Measurements from ENCODE around the gene HSD17B8. TPM values are rescaled to one million over a fixed set of nuclear protein-coding genes. Genes with fewer than 3 reads are reported as not detected.

The HSD17B8 gene
- total and polyA plus RNA-seq, 2 experiments from 2014 or later: 4.3 to 8.9 TPM

GRCh38 chr6:33185654-33186187 is 18.7 kb upstream of the HSD17B8 start (continued):
- TF ChIP-seq, protein P1, sequence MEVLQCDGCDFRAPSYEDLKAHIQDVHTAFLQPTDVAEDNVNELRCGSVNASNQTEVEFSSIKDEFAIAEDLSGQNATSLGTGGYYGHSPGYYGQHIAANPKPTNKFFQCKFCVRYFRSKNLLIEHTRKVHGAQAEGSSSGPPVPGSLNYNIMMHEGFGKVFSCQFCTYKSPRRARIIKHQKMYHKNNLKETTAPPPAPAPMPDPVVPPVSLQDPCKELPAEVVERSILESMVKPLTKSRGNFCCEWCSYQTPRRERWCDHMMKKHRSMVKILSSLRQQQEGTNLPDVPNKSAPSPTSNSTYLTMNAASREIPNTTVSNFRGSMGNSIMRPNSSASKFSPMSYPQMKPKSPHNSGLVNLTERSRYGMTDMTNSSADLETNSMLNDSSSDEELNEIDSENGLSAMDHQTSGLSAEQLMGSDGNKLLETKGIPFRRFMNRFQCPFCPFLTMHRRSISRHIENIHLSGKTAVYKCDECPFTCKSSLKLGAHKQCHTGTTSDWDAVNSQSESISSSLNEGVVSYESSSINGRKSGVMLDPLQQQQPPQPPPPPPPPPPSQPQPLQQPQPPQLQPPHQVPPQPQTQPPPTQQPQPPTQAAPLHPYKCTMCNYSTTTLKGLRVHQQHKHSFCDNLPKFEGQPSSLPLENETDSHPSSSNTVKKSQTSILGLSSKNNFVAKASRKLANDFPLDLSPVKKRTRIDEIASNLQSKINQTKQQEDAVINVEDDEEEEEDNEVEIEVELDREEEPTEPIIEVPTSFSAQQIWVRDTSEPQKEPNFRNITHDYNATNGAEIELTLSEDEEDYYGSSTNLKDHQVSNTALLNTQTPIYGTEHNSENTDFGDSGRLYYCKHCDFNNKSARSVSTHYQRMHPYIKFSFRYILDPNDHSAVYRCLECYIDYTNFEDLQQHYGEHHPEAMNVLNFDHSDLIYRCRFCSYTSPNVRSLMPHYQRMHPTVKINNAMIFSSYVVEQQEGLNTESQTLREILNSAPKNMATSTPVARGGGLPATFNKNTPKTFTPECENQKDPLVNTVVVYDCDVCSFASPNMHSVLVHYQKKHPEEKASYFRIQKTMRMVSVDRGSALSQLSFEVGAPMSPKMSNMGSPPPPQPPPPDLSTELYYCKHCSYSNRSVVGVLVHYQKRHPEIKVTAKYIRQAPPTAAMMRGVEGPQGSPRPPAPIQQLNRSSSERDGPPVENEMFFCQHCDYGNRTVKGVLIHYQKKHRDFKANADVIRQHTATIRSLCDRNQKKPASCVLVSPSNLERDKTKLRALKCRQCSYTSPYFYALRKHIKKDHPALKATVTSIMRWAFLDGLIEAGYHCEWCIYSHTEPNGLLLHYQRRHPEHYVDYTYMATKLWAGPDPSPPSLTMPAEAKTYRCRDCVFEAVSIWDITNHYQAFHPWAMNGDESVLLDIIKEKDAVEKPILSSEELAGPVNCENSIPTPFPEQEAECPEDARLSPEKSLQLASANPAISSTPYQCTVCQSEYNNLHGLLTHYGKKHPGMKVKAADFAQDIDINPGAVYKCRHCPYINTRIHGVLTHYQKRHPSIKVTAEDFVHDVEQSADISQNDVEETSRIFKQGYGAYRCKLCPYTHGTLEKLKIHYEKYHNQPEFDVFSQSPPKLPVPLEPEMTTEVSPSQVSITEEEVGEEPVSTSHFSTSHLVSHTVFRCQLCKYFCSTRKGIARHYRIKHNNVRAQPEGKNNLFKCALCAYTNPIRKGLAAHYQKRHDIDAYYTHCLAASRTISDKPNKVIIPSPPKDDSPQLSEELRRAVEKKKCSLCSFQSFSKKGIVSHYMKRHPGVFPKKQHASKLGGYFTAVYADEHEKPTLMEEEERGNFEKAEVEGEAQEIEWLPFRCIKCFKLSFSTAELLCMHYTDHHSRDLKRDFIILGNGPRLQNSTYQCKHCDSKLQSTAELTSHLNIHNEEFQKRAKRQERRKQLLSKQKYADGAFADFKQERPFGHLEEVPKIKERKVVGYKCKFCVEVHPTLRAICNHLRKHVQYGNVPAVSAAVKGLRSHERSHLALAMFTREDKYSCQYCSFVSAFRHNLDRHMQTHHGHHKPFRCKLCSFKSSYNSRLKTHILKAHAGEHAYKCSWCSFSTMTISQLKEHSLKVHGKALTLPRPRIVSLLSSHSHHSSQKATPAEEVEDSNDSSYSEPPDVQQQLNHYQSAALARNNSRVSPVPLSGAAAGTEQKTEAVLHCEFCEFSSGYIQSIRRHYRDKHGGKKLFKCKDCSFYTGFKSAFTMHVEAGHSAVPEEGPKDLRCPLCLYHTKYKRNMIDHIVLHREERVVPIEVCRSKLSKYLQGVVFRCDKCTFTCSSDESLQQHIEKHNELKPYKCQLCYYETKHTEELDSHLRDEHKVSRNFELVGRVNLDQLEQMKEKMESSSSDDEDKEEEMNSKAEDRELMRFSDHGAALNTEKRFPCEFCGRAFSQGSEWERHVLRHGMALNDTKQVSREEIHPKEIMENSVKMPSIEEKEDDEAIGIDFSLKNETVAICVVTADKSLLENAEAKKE (CRISPR knock-in tag; IDR thresholded peaks at IDR 0.05): no peak
- no peak for TF ChIP-seq EZH2phosphoT487 (IDR thresholded peaks at IDR 0.05; ENCODE audit: unreplicated experiment)
- no peak for TF ChIP-seq POLR2AphosphoS5 (IDR thresholded peaks at IDR 0.05; ENCODE audit: low read depth)
- TF ChIP-seq ETS1 (IDR thresholded peaks at IDR 0.05): no peak

DNA sequence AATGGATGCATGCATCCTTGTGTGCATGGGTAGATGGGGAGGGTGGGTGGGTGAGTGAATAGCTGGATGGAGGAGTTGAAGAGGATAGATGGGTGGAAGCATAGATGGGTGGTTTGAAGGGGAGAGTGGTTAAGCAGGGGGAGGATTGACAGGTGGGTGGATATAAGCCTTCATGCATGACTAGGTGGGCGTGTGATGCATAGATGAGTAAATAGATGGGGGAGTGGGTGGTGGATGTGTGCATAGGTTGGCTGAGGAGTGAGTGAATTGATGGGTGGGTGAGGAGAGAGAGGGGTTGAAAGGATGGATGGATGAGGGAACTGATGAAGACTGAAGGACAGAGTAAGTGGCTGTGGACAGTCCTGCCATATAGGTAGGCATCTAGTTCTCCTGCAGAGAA is 16.6 kb upstream of the HSD17B8 start:
- Mint-ChIP-seq H3K4me1 (peaks cover 25% of the 10 kb centered on the region), H3K9me3 (no peaks in the 10 kb centered on the region), H3K4me3 (no peak overlapping the region), H3K36me3 (ENCODE audit: low read depth) (no peaks in the 10 kb centered on the region; the same call in 2 of the 3 replicates), H3K27me3 (ENCODE audit: insufficient read depth, low read depth, poor library complexity) (peaks cover 19% of the 10 kb centered on the region), H3K27ac (no peak overlapping the region)
- no peaks in the 10 kb centered on the region for H3F3A ChIP-seq (replicated peaks; ENCODE audit: low read depth)
- H3K36me3 ChIP-seq (ENCODE audit: insufficient read depth): no peaks in the 10 kb centered on the region
- no peaks in the 10 kb centered on the region for H4K20me1 ChIP-seq (replicated peaks; ENCODE audit: insufficient read depth)
- H3K4me2 ChIP-seq: no peak overlapping the region
- no peak overlapping the region for H2AFZ ChIP-seq
- no peak overlapping the region for H3K27ac ChIP-seq (ENCODE audit: low read depth)
- no peak for ATAC-seq
- peaks cover 11% of the 10 kb centered on the region for H3K4me1 ChIP-seq (ENCODE audit: insufficient read depth)
- no peak for DNase-seq (ENCODE audit: low spot score)
- H3K79me2 ChIP-seq (replicated peaks; ENCODE audit: insufficient read depth): no peaks in the 10 kb centered on the region
- no peak overlapping the region for H3K4me3 ChIP-seq
- peaks cover 14% of the 10 kb centered on the region; the same call in 1 of the 2 replicates for H3K9me2 ChIP-seq (ENCODE audit: insufficient read depth)
- H3K27me3 ChIP-seq (ENCODE audit: insufficient read depth): peaks cover 25% of the 10 kb centered on the region
- TF ChIP-seq ZNF114 (CRISPR knock-in tag; IDR thresholded peaks at IDR 0.05) (no peak), JUNB (IDR thresholded peaks at IDR 0.05; ENCODE audit: unreplicated experiment) (no peak), CREB1 (CRISPR knock-in tag; IDR thresholded peaks at IDR 0.05; ENCODE audit: low read depth) (no peak), STAT1 (IDR thresholded peaks at IDR 0.05; ENCODE audit: unreplicated experiment) (no peak), ZNF331 (CRISPR knock-in tag; IDR thresholded peaks at IDR 0.05; ENCODE audit: low read depth) (no peak), POLR2AphosphoS5 (IDR thresholded peaks at IDR 0.05; ENCODE audit: low read depth) (no peak), NANOG (IDR thresholded peaks at IDR 0.05; ENCODE audit: borderline replicate concordance) (no peak)
- TF ChIP-seq, protein P2, sequence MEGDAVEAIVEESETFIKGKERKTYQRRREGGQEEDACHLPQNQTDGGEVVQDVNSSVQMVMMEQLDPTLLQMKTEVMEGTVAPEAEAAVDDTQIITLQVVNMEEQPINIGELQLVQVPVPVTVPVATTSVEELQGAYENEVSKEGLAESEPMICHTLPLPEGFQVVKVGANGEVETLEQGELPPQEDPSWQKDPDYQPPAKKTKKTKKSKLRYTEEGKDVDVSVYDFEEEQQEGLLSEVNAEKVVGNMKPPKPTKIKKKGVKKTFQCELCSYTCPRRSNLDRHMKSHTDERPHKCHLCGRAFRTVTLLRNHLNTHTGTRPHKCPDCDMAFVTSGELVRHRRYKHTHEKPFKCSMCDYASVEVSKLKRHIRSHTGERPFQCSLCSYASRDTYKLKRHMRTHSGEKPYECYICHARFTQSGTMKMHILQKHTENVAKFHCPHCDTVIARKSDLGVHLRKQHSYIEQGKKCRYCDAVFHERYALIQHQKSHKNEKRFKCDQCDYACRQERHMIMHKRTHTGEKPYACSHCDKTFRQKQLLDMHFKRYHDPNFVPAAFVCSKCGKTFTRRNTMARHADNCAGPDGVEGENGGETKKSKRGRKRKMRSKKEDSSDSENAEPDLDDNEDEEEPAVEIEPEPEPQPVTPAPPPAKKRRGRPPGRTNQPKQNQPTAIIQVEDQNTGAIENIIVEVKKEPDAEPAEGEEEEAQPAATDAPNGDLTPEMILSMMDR (conservative IDR thresholded peaks at IDR 0.05; ENCODE audit: low read depth in 2 of 2): no peak
- TF ChIP-seq, protein P3, sequence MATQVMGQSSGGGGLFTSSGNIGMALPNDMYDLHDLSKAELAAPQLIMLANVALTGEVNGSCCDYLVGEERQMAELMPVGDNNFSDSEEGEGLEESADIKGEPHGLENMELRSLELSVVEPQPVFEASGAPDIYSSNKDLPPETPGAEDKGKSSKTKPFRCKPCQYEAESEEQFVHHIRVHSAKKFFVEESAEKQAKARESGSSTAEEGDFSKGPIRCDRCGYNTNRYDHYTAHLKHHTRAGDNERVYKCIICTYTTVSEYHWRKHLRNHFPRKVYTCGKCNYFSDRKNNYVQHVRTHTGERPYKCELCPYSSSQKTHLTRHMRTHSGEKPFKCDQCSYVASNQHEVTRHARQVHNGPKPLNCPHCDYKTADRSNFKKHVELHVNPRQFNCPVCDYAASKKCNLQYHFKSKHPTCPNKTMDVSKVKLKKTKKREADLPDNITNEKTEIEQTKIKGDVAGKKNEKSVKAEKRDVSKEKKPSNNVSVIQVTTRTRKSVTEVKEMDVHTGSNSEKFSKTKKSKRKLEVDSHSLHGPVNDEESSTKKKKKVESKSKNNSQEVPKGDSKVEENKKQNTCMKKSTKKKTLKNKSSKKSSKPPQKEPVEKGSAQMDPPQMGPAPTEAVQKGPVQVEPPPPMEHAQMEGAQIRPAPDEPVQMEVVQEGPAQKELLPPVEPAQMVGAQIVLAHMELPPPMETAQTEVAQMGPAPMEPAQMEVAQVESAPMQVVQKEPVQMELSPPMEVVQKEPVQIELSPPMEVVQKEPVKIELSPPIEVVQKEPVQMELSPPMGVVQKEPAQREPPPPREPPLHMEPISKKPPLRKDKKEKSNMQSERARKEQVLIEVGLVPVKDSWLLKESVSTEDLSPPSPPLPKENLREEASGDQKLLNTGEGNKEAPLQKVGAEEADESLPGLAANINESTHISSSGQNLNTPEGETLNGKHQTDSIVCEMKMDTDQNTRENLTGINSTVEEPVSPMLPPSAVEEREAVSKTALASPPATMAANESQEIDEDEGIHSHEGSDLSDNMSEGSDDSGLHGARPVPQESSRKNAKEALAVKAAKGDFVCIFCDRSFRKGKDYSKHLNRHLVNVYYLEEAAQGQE (IDR thresholded peaks at IDR 0.05; ENCODE audit: unreplicated experiment): no peak

Measured in GM23338 (cell line).